ENCODE data around the gene PRKCE. TPM values are rescaled to one million over a fixed set of nuclear protein-coding genes. Genes with fewer than 3 reads are reported as not detected.

PRKCE gene
- polyA plus RNA-seq, 1 experiment, result 16.7 TPM

GRCh38 chr2:46207591-46207990 lies 556.1 kb downstream of the PRKCE start:
- no peak overlapping the region for H3K27ac ChIP-seq (ENCODE audit: low read depth, low read length)
- DNase-seq (ENCODE audit: low read depth, low spot score), result no peak
- TF ChIP-seq CTCF (IDR thresholded peaks at IDR 0.05; ENCODE audit: low read depth, low read length), result no peak
- ChIA-PET CTCF (no interaction called here), POLR2A (no interaction called here)
- H3K9me3 ChIP-seq (ENCODE audit: control insufficient read depth, insufficient read depth, low read length), result no peaks in the 10 kb centered on the region
- no peaks in the 10 kb centered on the region for H3K27me3 ChIP-seq (ENCODE audit: control insufficient read depth, insufficient read depth, low read length)
- no peak overlapping the region for H3K4me3 ChIP-seq (ENCODE audit: low read depth, low read length)

DNA sequence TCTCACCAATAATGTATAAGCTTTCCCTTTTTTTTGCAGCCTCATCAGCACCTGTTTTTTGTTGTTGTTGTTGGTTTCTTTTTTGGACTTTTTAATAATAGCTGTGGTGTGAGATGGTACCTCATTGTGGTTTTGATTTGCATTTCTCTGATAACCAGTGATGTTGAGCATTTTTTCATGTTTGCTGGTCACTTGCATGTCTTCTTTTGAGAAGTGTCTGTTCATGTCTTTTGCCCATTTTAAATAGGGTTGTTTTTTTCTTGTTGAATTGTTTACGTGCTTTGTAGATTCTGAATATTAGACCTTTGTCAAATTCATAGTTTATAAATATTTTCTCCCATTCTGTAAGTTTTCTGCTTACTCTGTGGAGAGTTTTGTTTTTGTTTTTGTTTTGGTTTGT lies 557.3 kb downstream of the PRKCE start:
- DNase-seq (ENCODE audit: low read depth, low spot score), result no peak
- POLR2A ChIA-PET, result no interaction called here
- no peak for TF ChIP-seq CTCF (IDR thresholded peaks at IDR 0.05; ENCODE audit: low read depth, low read length)
- Histone ChIP-seq H3K4me3 (ENCODE audit: low read depth, low read length) (no peak overlapping the region), H3K27ac (ENCODE audit: low read depth, low read length) (no peak overlapping the region), H3K9me3 (ENCODE audit: control insufficient read depth, insufficient read depth, low read length) (no peaks in the 10 kb centered on the region), H3K27me3 (ENCODE audit: control insufficient read depth, insufficient read depth, low read length) (no peaks in the 10 kb centered on the region)
- CTCF ChIA-PET, result no interaction called here

- POLR2A ChIA-PET, result no interaction called here
- no peaks in the 10 kb centered on the region for H3K27me3 ChIP-seq (ENCODE audit: control insufficient read depth, insufficient read depth, low read length)
Measured at GRCh38 chr2:46210063-46210462, 558.6 kb downstream of the PRKCE start.

GRCh38 chr2:46211461-46211860 lies 560.0 kb downstream of the PRKCE start:
- POLR2A ChIA-PET, result interaction anchor here (0.7 kb wide), 1 partner anchor 85 kb away, joined by 3 read pairs; no protein-coding TSS in a partner anchor
- CTCF ChIA-PET, result interaction anchor here (0.6 kb wide), 1 partner anchor 728 kb away, joined by 3 read pairs; no protein-coding TSS in a partner anchor
- Histone ChIP-seq H3K27ac (ENCODE audit: low read depth, low read length) (no peak overlapping the region), H3K4me3 (ENCODE audit: low read depth, low read length) (no peak overlapping the region), H3K9me3 (ENCODE audit: control insufficient read depth, insufficient read depth, low read length) (no peaks in the 10 kb centered on the region), H3K27me3 (ENCODE audit: control insufficient read depth, insufficient read depth, low read length) (no peaks in the 10 kb centered on the region)
- no peak for TF ChIP-seq CTCF (IDR thresholded peaks at IDR 0.05; ENCODE audit: low read depth, low read length)
- DNase-seq (ENCODE audit: low read depth, low spot score), result no peak

More at GRCh38 chr2:46210063-46210462, 558.6 kb downstream of the PRKCE start:
- no peak for TF ChIP-seq CTCF (IDR thresholded peaks at IDR 0.05; ENCODE audit: low read depth, low read length)
- Histone ChIP-seq H3K4me3 (ENCODE audit: low read depth, low read length) (no peak overlapping the region), H3K27ac (ENCODE audit: low read depth, low read length) (no peak overlapping the region), H3K9me3 (ENCODE audit: control insufficient read depth, insufficient read depth, low read length) (no peaks in the 10 kb centered on the region)
- DNase-seq (ENCODE audit: low read depth, low spot score), result no peak
- CTCF ChIA-PET, result interaction anchor here (0.6 kb wide), 1 partner anchor 489 kb away, joined by 3 read pairs; no protein-coding TSS in a partner anchor

DNA sequence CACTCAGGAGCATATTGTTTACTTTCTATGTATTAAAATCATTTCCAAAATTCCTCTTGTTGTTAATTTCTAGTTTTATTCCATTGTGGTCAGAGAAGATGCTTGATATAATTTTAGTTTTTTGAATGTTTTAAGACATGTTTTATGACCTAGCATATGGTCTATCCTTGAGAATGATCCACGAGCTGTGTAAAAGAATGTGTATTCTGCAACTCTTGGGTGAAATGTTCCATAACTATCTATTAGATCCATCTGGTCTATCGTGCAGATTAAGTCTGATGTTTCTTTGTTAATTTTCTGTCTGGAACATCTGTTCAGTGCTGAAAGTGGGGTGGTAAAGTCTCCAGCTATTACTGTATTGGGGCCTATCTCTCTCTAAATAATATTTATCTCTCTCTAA lies 562.4 kb downstream of the PRKCE start:
- H3K27ac ChIP-seq (ENCODE audit: low read depth, low read length), result no peak overlapping the region
- DNase-seq (ENCODE audit: low read depth, low spot score), result no peak
- peaks cover 8% of the 10 kb centered on the region; the same call in 1 of the 2 replicates for H3K9me3 ChIP-seq (ENCODE audit: control insufficient read depth, insufficient read depth, low read length)
- ChIA-PET POLR2A (no interaction called here), CTCF (no interaction called here)
- TF ChIP-seq CTCF (IDR thresholded peaks at IDR 0.05; ENCODE audit: low read depth, low read length), result no peak
- no peak overlapping the region for H3K4me3 ChIP-seq (ENCODE audit: low read depth, low read length)
- no peaks in the 10 kb centered on the region for H3K27me3 ChIP-seq (ENCODE audit: control insufficient read depth, insufficient read depth, low read length)
